OCI-LY1 (cell line): Measurements from ENCODE around the gene HID1.
"Not testable (repeated sequence)": the region's sequence is repeated elsewhere in the genome, so short reads cannot be mapped to it uniquely, and the experiment has no call there.

ENCODE experiments used
- CTCF ChIP-seq: fragments of 200-600 bp; sonication (generic), shearing (Covaris generic); IDR thresholded peaks from 2 replicates; pipeline ENCODE4 v1.5.1; 2017; ENCODE audit warnings: mild to moderate bottlenecking, antibody characterized with exemption, low read length, moderate library complexity, mixed read lengths
- EZH2 ChIP-seq: fragments of 200-600 bp; sonication (generic), shearing (Covaris generic); IDR thresholded peaks from 2 replicates; pipeline ENCODE4 v1.8.0; 2017; ENCODE audit warnings: borderline replicate concordance, mixed run types, mild to moderate bottlenecking, antibody characterized with exemption, low read length, moderate library complexity, mixed read lengths

- TF ChIP-seq CTCF, EZH2: not testable (repeated sequence)
These were observed 3.1 kb downstream of the HID1 start for GRCh38 chr17:74969501-74969900.
